MG63 (cell line): ENCODE data around the gene GRAMD4. TPM values are rescaled to one million over a fixed set of nuclear protein-coding genes. Genes with fewer than 3 reads are reported as not detected.
"Not testable (repeated sequence)": the region's sequence is repeated elsewhere in the genome, so short reads cannot be mapped to it uniquely, and the experiment has no call there.

ENCODE experiments used
- DNase-seq: peaks from one replicate; pipeline ENCODE4 v3.0.0-alpha.2; 2020
- H3K27me3 ChIP-seq: fragments of 250-450 bp; sonication (Bioruptor Pico); 2 replicates; pipeline ENCODE4 v1.5.1; 2020; ENCODE audit warnings: mild to moderate bottlenecking, moderate library complexity
- H3K36me3 ChIP-seq: fragments of 250-450 bp; sonication (Bioruptor Pico); 2 replicates; pipeline ENCODE4 v1.5.1; 2020; ENCODE audit warnings: mild to moderate bottlenecking, moderate library complexity
- H3K4me3 ChIP-seq: fragments of 250-450 bp; sonication (Bioruptor Pico); 2 replicates; pipeline ENCODE4 v1.5.1; 2020; ENCODE audit warnings: mild to moderate bottlenecking, moderate library complexity
- H3K9me3 ChIP-seq: fragments of 250-450 bp; sonication (Bioruptor Pico); 2 replicates; pipeline ENCODE4 v1.5.1; 2020; ENCODE audit warnings: mild to moderate bottlenecking, moderate library complexity
- total RNA-seq: library from RNA; depleted of rRNA; stranded (reverse); fragments of >200 nt; shearing (Covaris generic); gene quantifications from 2 replicates; pipeline ENCODE4 v1.2.3, GENCODE V29; 2014; ENCODE audit warnings: low replicate concordance

Gene GRAMD4
- total RNA-seq, 1 experiment from 2014 or later, result 10.8 TPM

- no peak for DNase-seq
- no peak overlapping the region for H3K4me3 ChIP-seq
- H3K27me3 ChIP-seq, result no peaks in the 10 kb centered on the region
- H3K9me3 ChIP-seq, result no peaks in the 10 kb centered on the region
- no peaks in the 10 kb centered on the region for H3K36me3 ChIP-seq
These were observed 17.8 kb downstream of the GRAMD4 start for GRCh38 chr22:46637711-46638600.

GRCh38 chr22:46638601-46639431 lies 18.6 kb downstream of the GRAMD4 start:
- no peak overlapping the region for H3K4me3 ChIP-seq
- no peaks in the 10 kb centered on the region for H3K36me3 ChIP-seq
- DNase-seq, result no peak
- H3K27me3 ChIP-seq, result no peaks in the 10 kb centered on the region
- H3K9me3 ChIP-seq, result no peaks in the 10 kb centered on the region

- no peaks in the 10 kb centered on the region for H3K9me3 ChIP-seq
These were observed 19.7 kb downstream of the GRAMD4 start for GRCh38 chr22:46639843-46640242.

GRCh38 chr22:46640293-46641055 lies 20.3 kb downstream of the GRAMD4 start:
- Histone ChIP-seq H3K4me3 (no peak overlapping the region), H3K36me3 (no peaks in the 10 kb centered on the region), H3K9me3 (no peaks in the 10 kb centered on the region), H3K27me3 (no peaks in the 10 kb centered on the region)
- no peak for DNase-seq

More at GRCh38 chr22:46639843-46640242, 19.7 kb downstream of the GRAMD4 start:
- no peak for DNase-seq
- Histone ChIP-seq H3K27me3 (no peaks in the 10 kb centered on the region), H3K4me3 (no peak overlapping the region), H3K36me3 (no peaks in the 10 kb centered on the region)

- Histone ChIP-seq H3K4me3 (no peak overlapping the region), H3K36me3 (no peaks in the 10 kb centered on the region), H3K9me3 (no peaks in the 10 kb centered on the region), H3K27me3 (no peaks in the 10 kb centered on the region)
- no peak for DNase-seq
These were observed 21.7 kb downstream of the GRAMD4 start for GRCh38 chr22:46641811-46642266.

- not testable (repeated sequence) for H3K27me3 ChIP-seq, H3K9me3 ChIP-seq, H3K4me3 ChIP-seq, DNase-seq, H3K36me3 ChIP-seq
These were observed 22.8 kb downstream of the GRAMD4 start for GRCh38 chr22:46642840-46643480.

GRCh38 chr22:46646531-46647215 lies 26.5 kb downstream of the GRAMD4 start:
- Histone ChIP-seq H3K4me3 (no peak overlapping the region), H3K9me3 (no peaks in the 10 kb centered on the region), H3K27me3 (no peaks in the 10 kb centered on the region), H3K36me3 (no peaks in the 10 kb centered on the region)
- no peak for DNase-seq

- not testable (repeated sequence) for H3K9me3 ChIP-seq, H3K4me3 ChIP-seq, H3K27me3 ChIP-seq, H3K36me3 ChIP-seq, DNase-seq
These were observed 28.1 kb downstream of the GRAMD4 start for GRCh38 chr22:46648225-46648820.

- no peaks in the 10 kb centered on the region for H3K9me3 ChIP-seq
- H3K4me3 ChIP-seq, result no peak overlapping the region
- no peak for DNase-seq
- H3K36me3 ChIP-seq, result no peaks in the 10 kb centered on the region
- no peaks in the 10 kb centered on the region for H3K27me3 ChIP-seq
These were observed 29.2 kb downstream of the GRAMD4 start for GRCh38 chr22:46649141-46650077.

GRCh38 chr22:46650078-46650810 lies 30.1 kb downstream of the GRAMD4 start:
- Histone ChIP-seq H3K9me3 (no peaks in the 10 kb centered on the region), H3K36me3 (no peaks in the 10 kb centered on the region), H3K27me3 (no peaks in the 10 kb centered on the region), H3K4me3 (no peak overlapping the region)
- no peak for DNase-seq

GRCh38 chr22:46651316-46651715 lies 31.1 kb downstream of the GRAMD4 start:
- Histone ChIP-seq H3K9me3 (no peaks in the 10 kb centered on the region), H3K4me3 (no peak overlapping the region), H3K27me3 (no peaks in the 10 kb centered on the region), H3K36me3 (no peaks in the 10 kb centered on the region)
- no peak for DNase-seq

- H3K27me3 ChIP-seq, result no peaks in the 10 kb centered on the region
- H3K9me3 ChIP-seq, result no peaks in the 10 kb centered on the region
- DNase-seq, result peak; percentile 23
- no peaks in the 10 kb centered on the region for H3K36me3 ChIP-seq
- H3K4me3 ChIP-seq, result no peak overlapping the region
These were observed 32.1 kb downstream of the GRAMD4 start for GRCh38 chr22:46652081-46652846.

- no peaks in the 10 kb centered on the region for H3K27me3 ChIP-seq
- H3K36me3 ChIP-seq, result no peaks in the 10 kb centered on the region
- H3K4me3 ChIP-seq, result no peak overlapping the region
- DNase-seq, result no peak
- H3K9me3 ChIP-seq, result no peaks in the 10 kb centered on the region
These were observed 32.7 kb downstream of the GRAMD4 start for GRCh38 chr22:46652847-46653331.
